IPS-18a (cell line): ENCODE measurements around the gene STRN.
"Not testable (repeated sequence)": the region's sequence is repeated elsewhere in the genome, so short reads cannot be mapped to it uniquely, and the experiment has no call there.

Source experiments
- H3K27ac ChIP-seq: one replicate; pipeline ENCODE4 v1.5.1; 2013; ENCODE audit warnings: low read length
- H3K27me3 ChIP-seq: one replicate; pipeline ENCODE4 v1.6.1; 2013; ENCODE audit warnings: mild to moderate bottlenecking, low read length; ENCODE audit not compliant: control insufficient read depth, insufficient read depth
- H3K36me3 ChIP-seq: one replicate; pipeline ENCODE4 v1.6.1; 2013; ENCODE audit warnings: low read depth, low read length; ENCODE audit not compliant: control insufficient read depth
- H3K4me1 ChIP-seq: one replicate; pipeline ENCODE4 v1.6.1; 2013; ENCODE audit warnings: low read depth, low read length; ENCODE audit not compliant: control insufficient read depth
- H3K4me3 ChIP-seq: one replicate; pipeline ENCODE4 v1.5.1; 2013; ENCODE audit warnings: low read length
- H3K9ac ChIP-seq: one replicate; pipeline ENCODE4 v1.6.1; 2013; ENCODE audit warnings: mild to moderate bottlenecking, low read length, moderate library complexity
- H3K9me3 ChIP-seq: one replicate; pipeline ENCODE4 v1.6.1; 2013; ENCODE audit warnings: low read depth, low read length; ENCODE audit not compliant: control insufficient read depth

STRN gene

DNA sequence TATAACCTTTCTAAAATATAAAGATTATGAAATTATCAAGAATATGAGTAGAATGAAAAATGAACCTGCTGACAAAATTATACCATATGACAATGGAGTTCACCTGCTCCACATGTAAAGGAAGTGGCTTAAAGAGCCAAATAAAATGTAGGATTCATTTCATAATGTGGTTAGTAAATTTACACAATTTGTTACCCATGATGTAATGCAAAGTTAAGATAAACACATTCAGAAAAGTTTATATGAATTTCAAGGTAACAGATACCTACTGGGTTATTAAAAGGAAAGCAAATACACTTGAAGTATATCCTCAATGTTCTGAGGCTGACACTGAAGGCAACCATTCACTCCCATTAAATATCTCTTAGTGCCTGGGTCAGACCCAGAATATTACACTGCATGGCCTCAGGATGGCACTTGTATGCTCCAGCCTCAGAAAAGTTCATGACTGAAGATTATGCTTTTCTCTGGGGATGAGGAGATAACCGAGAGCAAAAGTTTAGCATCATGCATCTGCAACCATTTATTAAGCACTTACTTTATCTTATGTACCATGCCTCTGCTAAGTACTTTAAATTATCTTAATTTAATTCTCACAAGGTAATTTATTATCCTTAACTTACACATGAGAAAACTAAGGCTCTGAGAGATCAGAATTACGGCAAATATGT, 6.2 kb downstream of the STRN start:
- H3K27me3 ChIP-seq = no peaks in the 10 kb centered on the region
- no peak overlapping the region for H3K9ac ChIP-seq
- H3K36me3 ChIP-seq = no peaks in the 10 kb centered on the region
- H3K27ac ChIP-seq = no peak overlapping the region
- H3K9me3 ChIP-seq = no peaks in the 10 kb centered on the region
- peaks cover 39% of the 10 kb centered on the region for H3K4me1 ChIP-seq
- H3K4me3 ChIP-seq = no peak overlapping the region

- Histone ChIP-seq H3K4me1 (peaks cover 30% of the 10 kb centered on the region), H3K9me3 (no peaks in the 10 kb centered on the region), H3K27me3 (no peaks in the 10 kb centered on the region), H3K4me3 (no peak overlapping the region), H3K27ac (no peak overlapping the region), H3K9ac (no peak overlapping the region), H3K36me3 (no peaks in the 10 kb centered on the region)
Observed at GRCh38 chr2:36954977-36955607, 11.2 kb downstream of the STRN start.

DNA sequence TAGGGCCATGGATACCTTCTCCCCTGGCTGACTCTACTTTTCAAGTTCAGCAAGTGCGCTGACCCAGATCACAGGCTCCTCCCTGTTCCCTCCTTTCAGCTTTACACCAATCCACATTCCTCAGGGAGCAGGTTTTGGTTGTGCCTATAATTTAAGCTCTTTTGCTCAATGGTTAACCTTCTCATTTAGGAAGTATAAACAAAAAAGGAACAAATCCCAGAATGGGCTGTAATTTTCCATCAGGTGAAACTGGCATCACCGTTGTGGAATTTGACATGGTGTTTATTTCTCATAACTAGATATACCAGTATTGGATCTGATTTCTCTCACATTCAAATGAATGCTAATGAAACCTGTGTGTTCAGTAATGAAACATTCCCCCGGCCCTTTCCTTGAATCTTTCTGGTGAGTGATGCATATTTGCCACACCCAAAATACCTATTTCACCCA, 13.6 kb downstream of the STRN start:
- no peak overlapping the region for H3K27ac ChIP-seq
- H3K4me1 ChIP-seq = peaks cover 30% of the 10 kb centered on the region

DNA sequence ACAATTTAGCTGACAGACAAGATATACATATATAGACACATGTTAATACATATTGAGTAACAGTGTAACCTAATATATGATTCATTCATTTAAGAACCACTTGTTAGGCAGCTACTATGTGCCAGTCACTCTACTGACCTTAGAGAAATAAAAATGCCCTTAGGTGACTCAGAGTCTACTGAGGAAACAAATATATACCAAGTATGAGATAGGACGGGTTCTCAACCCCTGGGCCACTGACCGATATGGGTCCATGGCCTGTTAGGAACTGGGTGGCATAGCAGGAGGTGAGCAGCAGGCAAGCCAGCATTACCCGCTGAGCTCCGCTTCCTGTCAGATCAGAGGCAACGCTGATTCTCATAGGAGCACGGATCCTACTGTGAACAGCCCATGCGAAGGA, 14.8 kb downstream of the STRN start:
- no peak overlapping the region for H3K9ac ChIP-seq
- H3K27ac ChIP-seq = no peak overlapping the region
- H3K4me3 ChIP-seq = no peak overlapping the region
- no peaks in the 10 kb centered on the region for H3K9me3 ChIP-seq
- peaks cover 23% of the 10 kb centered on the region for H3K4me1 ChIP-seq
- H3K27me3 ChIP-seq = no peaks in the 10 kb centered on the region
- no peaks in the 10 kb centered on the region for H3K36me3 ChIP-seq

More for the DNA sequence above, 13.6 kb downstream of the STRN start:
- Histone ChIP-seq H3K9me3 (no peaks in the 10 kb centered on the region), H3K27me3 (no peaks in the 10 kb centered on the region), H3K9ac (no peak overlapping the region), H3K4me3 (no peak overlapping the region), H3K36me3 (no peaks in the 10 kb centered on the region)

- Histone ChIP-seq H3K4me3 (no peak overlapping the region), H3K9ac (no peak overlapping the region), H3K27me3 (no peaks in the 10 kb centered on the region), H3K27ac (no peak overlapping the region), H3K36me3 (no peaks in the 10 kb centered on the region), H3K4me1 (peaks cover 20% of the 10 kb centered on the region), H3K9me3 (no peaks in the 10 kb centered on the region)
Observed at GRCh38 chr2:36951027-36951518, 15.3 kb downstream of the STRN start.

- Histone ChIP-seq H3K9ac (no peak overlapping the region), H3K4me1 (peaks cover 20% of the 10 kb centered on the region), H3K27me3 (no peaks in the 10 kb centered on the region), H3K9me3 (no peaks in the 10 kb centered on the region), H3K36me3 (no peaks in the 10 kb centered on the region), H3K27ac (no peak overlapping the region), H3K4me3 (no peak overlapping the region)
Observed at GRCh38 chr2:36949845-36950244, 16.5 kb downstream of the STRN start.

GRCh38 chr2:36945240-36945639, 21.1 kb downstream of the STRN start:
- not testable (repeated sequence) for H3K27me3 ChIP-seq, H3K9me3 ChIP-seq, H3K36me3 ChIP-seq, H3K4me1 ChIP-seq, H3K27ac ChIP-seq, H3K4me3 ChIP-seq, H3K9ac ChIP-seq

DNA sequence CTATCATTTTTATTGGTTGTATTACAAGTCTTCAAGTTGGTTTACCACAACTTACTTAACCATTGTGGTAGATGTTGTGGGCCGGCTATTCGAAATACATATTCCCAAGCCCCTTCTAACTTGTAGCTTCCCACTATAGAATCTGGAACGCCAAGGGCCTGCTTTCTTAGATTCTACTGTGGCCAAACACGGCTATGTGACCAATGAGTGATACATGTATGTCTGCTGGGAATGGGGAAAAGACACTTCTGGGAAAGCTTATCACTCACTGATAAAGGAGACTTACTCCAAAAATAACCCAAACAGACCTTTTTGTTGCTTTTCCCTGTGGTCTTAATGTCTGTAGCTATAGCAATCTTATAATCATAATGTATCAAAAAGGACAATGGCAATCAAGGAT, 24.5 kb downstream of the STRN start:
- H3K27me3 ChIP-seq = no peaks in the 10 kb centered on the region

DNA sequence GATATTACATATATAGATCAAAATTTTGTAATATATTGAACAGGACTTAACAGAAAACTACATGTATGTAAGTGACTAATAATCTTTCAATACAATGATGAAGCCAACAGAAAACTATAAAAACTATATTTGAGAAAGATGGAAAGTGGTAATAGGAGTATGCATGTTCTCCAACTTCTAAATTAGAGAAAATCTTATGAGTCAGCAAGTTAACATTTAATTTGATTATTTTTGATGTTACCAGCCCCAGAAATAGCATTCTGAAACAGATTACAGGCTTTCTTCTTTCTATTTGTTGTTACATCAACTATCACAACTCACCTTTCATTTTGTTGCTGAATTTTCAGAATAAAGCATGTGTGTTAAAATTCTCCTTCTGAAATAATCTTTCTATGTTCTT, 29.8 kb downstream of the STRN start:
- not testable (repeated sequence) for H3K9me3 ChIP-seq, H3K27ac ChIP-seq, H3K36me3 ChIP-seq, H3K4me1 ChIP-seq, H3K27me3 ChIP-seq, H3K4me3 ChIP-seq, H3K9ac ChIP-seq

More for the DNA sequence above, 24.5 kb downstream of the STRN start:
- no peak overlapping the region for H3K27ac ChIP-seq
- no peak overlapping the region for H3K4me3 ChIP-seq
- H3K36me3 ChIP-seq = no peaks in the 10 kb centered on the region
- no peaks in the 10 kb centered on the region for H3K4me1 ChIP-seq
- H3K9ac ChIP-seq = no peak overlapping the region
- no peaks in the 10 kb centered on the region for H3K9me3 ChIP-seq

DNA sequence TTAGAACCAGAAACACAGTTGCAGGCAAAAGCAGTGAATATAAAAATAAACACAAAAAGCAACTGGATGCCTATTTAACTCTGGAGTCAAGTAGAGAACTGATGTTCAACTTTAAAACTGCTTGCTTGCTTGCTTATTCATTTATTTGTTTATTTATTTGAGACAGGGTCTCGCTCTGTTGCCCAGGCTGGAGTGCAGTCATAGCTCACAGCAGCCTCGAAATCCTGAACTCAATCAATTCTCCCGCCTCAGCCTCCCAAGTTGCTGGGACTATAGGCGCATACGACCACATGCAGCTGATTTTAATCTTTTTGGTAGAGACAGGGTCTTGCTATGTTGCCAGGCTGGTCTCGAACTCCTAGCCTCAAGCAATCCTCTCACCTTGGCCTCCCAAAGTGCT, 34.6 kb downstream of the STRN start:
- not testable (repeated sequence) for H3K4me3 ChIP-seq, H3K4me1 ChIP-seq, H3K36me3 ChIP-seq, H3K27me3 ChIP-seq, H3K9ac ChIP-seq, H3K9me3 ChIP-seq, H3K27ac ChIP-seq

DNA sequence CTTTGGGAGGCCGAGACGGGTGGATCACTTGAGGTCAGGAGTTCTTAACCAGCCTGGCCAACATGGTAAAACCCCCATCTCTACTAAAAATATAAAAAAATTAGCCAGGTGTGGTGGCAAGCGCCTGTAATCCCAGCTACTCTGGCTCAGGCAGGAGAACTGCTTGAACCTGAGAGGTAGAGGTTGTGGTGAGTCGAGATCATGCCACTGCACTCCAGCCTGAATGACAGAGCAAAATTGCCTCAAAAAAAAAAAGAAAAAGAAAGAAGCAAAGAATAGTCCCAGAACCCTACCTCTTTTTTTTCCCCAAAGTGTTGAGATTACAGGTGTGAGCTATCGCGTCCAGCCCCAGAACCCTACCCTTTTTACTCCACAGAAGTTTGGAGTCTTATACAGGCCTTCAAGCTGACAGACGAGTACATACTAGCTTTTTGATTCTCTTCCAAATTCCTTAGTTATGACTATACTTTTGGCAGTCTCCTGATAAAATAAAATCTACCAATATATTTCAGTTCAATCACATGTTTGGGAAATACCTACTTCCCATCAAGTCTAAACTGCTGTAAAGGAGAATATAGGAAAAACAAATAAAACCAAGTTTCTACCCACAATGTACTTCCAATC, 35.4 kb downstream of the STRN start:
- not testable (repeated sequence) for H3K9me3 ChIP-seq, H3K4me3 ChIP-seq, H3K9ac ChIP-seq, H3K27ac ChIP-seq, H3K36me3 ChIP-seq, H3K27me3 ChIP-seq
- H3K4me1 ChIP-seq = peaks cover 10% of the 10 kb centered on the region
